Nephron (organoid): ENCODE results near the gene URB2.

ENCODE experiments used
- H3K27ac Mint-ChIP-seq, 3 experiments: 2 replicates each; pipeline ENCODE4 v1.8.0; 2020; ENCODE audit warnings: mixed read lengths in 3 of 3, mild to moderate bottlenecking in 2 of 3, moderate library complexity in 1 of 3
- H3K27me3 Mint-ChIP-seq: 2 replicates; pipeline ENCODE4 v1.8.0; 2021; ENCODE audit warnings: low read depth, mild to moderate bottlenecking, moderate library complexity, mixed read lengths
- H3K36me3 Mint-ChIP-seq: 2 replicates; pipeline ENCODE4 v1.8.0; 2020; ENCODE audit warnings: low read depth, mixed read lengths
- H3K4me1 Mint-ChIP-seq: 2 replicates; pipeline ENCODE4 v1.8.0; 2020; ENCODE audit warnings: mixed read lengths
- H3K4me3 Mint-ChIP-seq, 3 experiments: 2 replicates each; pipeline ENCODE4 v1.8.0; 2020; ENCODE audit warnings: mild to moderate bottlenecking in 3 of 3, mixed read lengths in 3 of 3, moderate library complexity in 2 of 3
- H3K9me3 Mint-ChIP-seq: 2 replicates; pipeline ENCODE4 v1.8.0; 2020; ENCODE audit warnings: mixed read lengths
- CTCF ChIP-seq, 3 experiments: fragments of 200-600 bp; sonication (generic); IDR thresholded peaks; one replicate each; pipeline ENCODE4 v1.5.0; 2021; ENCODE audit warnings: antibody characterized with exemption in 3 of 3; ENCODE audit not compliant: unreplicated experiment in 3 of 3

URB2 gene

GRCh38 chr1:229624521-229625070 lies 1.5 kb upstream of the URB2 start:
- TF ChIP-seq CTCF (IDR thresholded peaks at IDR 0.05; ENCODE audit: unreplicated experiment in 3 of 3) = no peak
- peaks cover 1% of the 10 kb centered on the region for H3K36me3 Mint-ChIP-seq
- H3K4me1 Mint-ChIP-seq = peaks cover 30% of the 10 kb centered on the region
- H3K27ac Mint-ChIP-seq = peak overlapping the region; percentile 70 to 91 (median 91)
- H3K4me3 Mint-ChIP-seq = peak overlapping the region; percentile 91 to 96 (median 95)
- H3K9me3 Mint-ChIP-seq = no peaks in the 10 kb centered on the region
- H3K27me3 Mint-ChIP-seq = no peaks in the 10 kb centered on the region

- Mint-ChIP-seq H3K4me1 (peaks cover 30% of the 10 kb centered on the region), H3K4me3 (peak overlapping the region; percentile 91 to 96 (median 95)), H3K9me3 (no peaks in the 10 kb centered on the region), H3K27ac (peak overlapping the region; percentile 70 to 91 (median 91)), H3K36me3 (peaks cover 7% of the 10 kb centered on the region), H3K27me3 (no peaks in the 10 kb centered on the region)
- no peak for TF ChIP-seq CTCF (IDR thresholded peaks at IDR 0.05; ENCODE audit: unreplicated experiment in 3 of 3)
Measured at GRCh38 chr1:229625071-229625914, 754 bp upstream of the URB2 start.

DNA sequence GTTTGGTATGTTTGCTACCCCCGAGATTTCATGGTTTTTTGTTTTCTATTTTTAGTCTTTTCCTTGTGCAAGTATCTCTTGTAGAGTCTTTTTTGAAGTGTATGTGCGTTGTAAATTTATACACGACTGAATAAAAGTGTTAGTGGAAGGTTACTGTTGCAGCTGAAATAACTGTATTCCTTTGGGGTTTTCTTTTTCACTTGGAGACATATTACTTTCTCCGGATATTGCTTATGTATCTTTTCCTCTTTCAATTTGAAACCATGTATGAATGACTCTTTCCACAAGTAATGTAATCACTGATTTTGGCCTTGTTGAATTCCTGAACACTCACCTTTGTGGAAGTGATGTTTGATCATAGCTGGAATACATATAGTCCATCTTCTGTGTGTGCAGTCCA lies 956 bp downstream of the URB2 start:
- no peaks in the 10 kb centered on the region for H3K27me3 Mint-ChIP-seq
- TF ChIP-seq CTCF (IDR thresholded peaks at IDR 0.05; ENCODE audit: unreplicated experiment in 3 of 3) = no peak

GRCh38 chr1:229629261-229629660 lies 3.2 kb downstream of the URB2 start:
- TF ChIP-seq CTCF (IDR thresholded peaks at IDR 0.05; ENCODE audit: unreplicated experiment in 3 of 3) = no peak
- Mint-ChIP-seq H3K4me1 (peaks cover 20% of the 10 kb centered on the region), H3K4me3 (peak overlapping the region in 1 of 3 experiments; percentile 47), H3K9me3 (no peaks in the 10 kb centered on the region), H3K27ac (no peak overlapping the region), H3K27me3 (no peaks in the 10 kb centered on the region), H3K36me3 (peaks cover 8% of the 10 kb centered on the region)

More for the DNA sequence above, 956 bp downstream of the URB2 start:
- H3K27ac Mint-ChIP-seq = peak overlapping the region; percentile 56 to 90 (median 84)
- peaks cover 30% of the 10 kb centered on the region for H3K4me1 Mint-ChIP-seq
- H3K9me3 Mint-ChIP-seq = no peaks in the 10 kb centered on the region
- H3K36me3 Mint-ChIP-seq = peaks cover 7% of the 10 kb centered on the region
- peak overlapping the region; percentile 98 to 99 (median 99) for H3K4me3 Mint-ChIP-seq

GRCh38 chr1:229631148-229631547 lies 5.1 kb downstream of the URB2 start:
- Mint-ChIP-seq H3K27ac (no peak overlapping the region), H3K36me3 (peaks cover 25% of the 10 kb centered on the region), H3K9me3 (no peaks in the 10 kb centered on the region), H3K4me1 (peaks cover 12% of the 10 kb centered on the region), H3K27me3 (no peaks in the 10 kb centered on the region), H3K4me3 (no peak overlapping the region)
- no peak for TF ChIP-seq CTCF (IDR thresholded peaks at IDR 0.05; ENCODE audit: unreplicated experiment in 3 of 3)
